Common myeloid progenitor, CD34-positive (primary cell): ENCODE measurements around the gene ACADVL. TPM values are rescaled to one million over a fixed set of nuclear protein-coding genes. Genes with fewer than 3 reads are reported as not detected.
"Not testable (repeated sequence)": the region's sequence is repeated elsewhere in the genome, so short reads cannot be mapped to it uniquely, and the experiment has no call there.

Experiments used
- CTCF ChIA-PET: fragments of 350-600 bp; sonication (Branson Sonifier 250); formaldehyde crosslinking; loops from one replicate; lab custom pipeline; 2021; ENCODE audit warnings: antibody characterized with exemption; lab: Charles Lee
- POLR2A ChIA-PET: fragments of 350-600 bp; sonication (Branson Sonifier 250); formaldehyde crosslinking; loops from one replicate; lab custom pipeline; 2021; ENCODE audit warnings: antibody characterized with exemption; lab: Charles Lee
- DNase-seq, 3 donors: peaks; one replicate each; pipeline versions ENCODE4 v3.0.0 to v3.0.0-alpha.2; 2013
- H3K27ac ChIP-seq, 2 experiments: 1 replicate in 1 of 2; 2 replicates in 1 of 2; pipeline ENCODE4 v1.7.0; 2013; ENCODE audit warnings: inconsistent platforms in 2 of 2, low read length in 2 of 2, mild to moderate bottlenecking in 2 of 2, low read depth in 1 of 2, moderate library complexity in 1 of 2; ENCODE audit not compliant: severe bottlenecking in 2 of 2, insufficient read depth in 1 of 2, poor library complexity in 1 of 2
- H3K27me3 ChIP-seq, 5 experiments: replicated peaks in 2 of 5; 1 replicate in 3 of 5; 2 replicates in 2 of 5; pipeline versions ENCODE4 v1.6.1 to v1.7.0; 2013; ENCODE audit warnings: low read length in 4 of 5, mild to moderate bottlenecking in 2 of 5, moderate library complexity in 2 of 5, inconsistent platforms in 1 of 5; ENCODE audit not compliant: insufficient read depth in 5 of 5, control insufficient read depth in 4 of 5
- H3K36me3 ChIP-seq, 4 experiments: 1 replicate in 2 of 4; 2 replicates in 2 of 4; pipeline versions ENCODE4 v1.6.1 to v1.7.0; 2013; ENCODE audit warnings: low read length in 3 of 4, control low read depth in 1 of 4, mild to moderate bottlenecking in 1 of 4; ENCODE audit not compliant: control insufficient read depth in 4 of 4, insufficient read depth in 4 of 4
- H3K4me1 ChIP-seq, 4 experiments: 1 replicate in 3 of 4; 2 replicates in 1 of 4; pipeline versions ENCODE4 v1.6.1 to v1.7.1; 2013; ENCODE audit warnings: low read length in 3 of 4, mild to moderate bottlenecking in 3 of 4, control low read depth in 1 of 4, inconsistent platforms in 1 of 4, moderate library complexity in 1 of 4; ENCODE audit not compliant: control insufficient read depth in 4 of 4, insufficient read depth in 4 of 4; ENCODE audit errors: control extremely low read depth in 1 of 4
- H3K4me3 ChIP-seq, 7 experiments: 1 replicate in 4 of 7; 2 replicates in 3 of 7; pipeline versions ENCODE4 v1.5.1 to v1.7.0; 2013; ENCODE audit warnings: mild to moderate bottlenecking in 7 of 7, low read length in 6 of 7, moderate library complexity in 6 of 7, inconsistent platforms in 2 of 7, low read depth in 2 of 7, control low read depth in 1 of 7; ENCODE audit not compliant: insufficient read depth in 4 of 7, control insufficient read depth in 1 of 7; ENCODE audit errors: extremely low read depth in 1 of 7
- H3K9me3 ChIP-seq, 5 experiments: 1 replicate in 4 of 5; 2 replicates in 1 of 5; pipeline versions ENCODE4 v1.6.1 to v1.7.1; 2013; ENCODE audit warnings: low read length in 4 of 5, mild to moderate bottlenecking in 2 of 5, inconsistent platforms in 1 of 5, low read depth in 1 of 5, moderate library complexity in 1 of 5; ENCODE audit not compliant: control insufficient read depth in 4 of 5, insufficient read depth in 2 of 5; ENCODE audit errors: control extremely low read depth in 1 of 5
- WGBS: methylation state at CpG from one replicate; pipeline ENCODE4 v1.1.5; 2013; ENCODE audit not compliant: insufficient coverage; 5-methylcytosine and 5-hydroxymethylcytosine counted together
- polyA plus RNA-seq: library from polyadenylated mRNA; unstranded; fragments of 120-200 nt; gene quantifications from one replicate; pipeline ENCODE4 v1.2.1, GENCODE V29; 2013

ACADVL gene
- polyA plus RNA-seq: 237 TPM

- Histone ChIP-seq H3K27ac (peak within 1 kb of the TSS; percentile 58 to 76), H3K27me3 (no peaks in the 10 kb centered on the region), H3K4me3 (peak within 1 kb of the TSS; percentile 79 to 94 (median 87)), H3K9me3 (no peaks in the 10 kb centered on the region), H3K36me3 (peaks cover 4 to 39% (median 34%) of the 10 kb centered on the region in 4 experiments), H3K4me1 (peaks cover 5 to 58% (median 56%) of the 10 kb centered on the region in 4 experiments)
- ChIA-PET POLR2A (interaction anchor here (0.6 to 2.9 kb wide), 5 partner anchors 14 to 791 kb away, joined by 3 to 21 read pairs (median 5); partner anchors contain the start of genes DVL2, GABARAP and PHF23), CTCF (interaction anchor here (0.8 to 5.3 kb wide), 22 partner anchors 12 to 175 kb away, joined by 3 to 75 read pairs (median 4); partner anchors contain the start of genes ACAP1, DVL2, GABARAP and PHF23)
- peak; percentile 79 to 87 (median 81) for DNase-seq
- WGBS: 0% methylated on average over 53 of the region's 63 CpGs
Observed at GRCh38 chr17:7219812-7220592, at the start of gene ACADVL, which contains the start of gene DLG4. Gene ACADVL (plus strand): TSS chr17:7219938. CDS start chr17:7219985, 47 bp downstream. Gene DLG4 (minus strand): TSS chr17:7219836.

- H3K27me3 ChIP-seq, DNase-seq, POLR2A ChIA-PET, H3K36me3 ChIP-seq, H3K27ac ChIP-seq, H3K4me3 ChIP-seq, H3K9me3 ChIP-seq: not testable (repeated sequence)
- peaks cover 0 to 32% (median 26%) of the 10 kb centered on the region in 4 experiments for H3K4me1 ChIP-seq
- CTCF ChIA-PET: interaction anchor here (0.8 to 1.8 kb wide), 2 partner anchors 36 to 121 kb away, joined by 4 to 12 read pairs; no protein-coding TSS in a partner anchor
- WGBS: 97% methylated on average over 14 of the region's 18 CpGs
Observed at GRCh38 chr17:7172522-7173191, 47.1 kb upstream of the ACADVL start.

- ChIA-PET CTCF (interaction anchor here (0.8 to 1.8 kb wide), 3 partner anchors 10 to 122 kb away, joined by 3 to 12 read pairs (median 4); no protein-coding TSS in a partner anchor), POLR2A (interaction anchor here (1.2 kb wide), 1 partner anchor 150 kb away, joined by 6 read pairs; no protein-coding TSS in a partner anchor)
- peak overlapping the region in 3 of 7 experiments; percentile 24 to 70 (median 54) for H3K4me3 ChIP-seq
- no peak overlapping the region for H3K27ac ChIP-seq
- 51% methylated on average over 58 of the region's 69 CpGs for WGBS
- peaks cover 0 to 5% (median 3%) of the 10 kb centered on the region in 5 experiments for H3K9me3 ChIP-seq
- peak; percentile 94 to 97 (median 95) for DNase-seq
- no peaks in the 10 kb centered on the region for H3K36me3 ChIP-seq
- no peaks in the 10 kb centered on the region for H3K27me3 ChIP-seq
- H3K4me1 ChIP-seq: peaks cover 0 to 40% (median 33%) of the 10 kb centered on the region in 4 experiments
Observed at GRCh38 chr17:7173687-7174602, 45.8 kb upstream of the ACADVL start.

GRCh38 chr17:7174603-7175326 is 45.0 kb upstream of the ACADVL start:
- Histone ChIP-seq H3K4me3 (peak overlapping the region in 3 of 7 experiments; percentile 24 to 70 (median 54)), H3K27me3 (no peaks in the 10 kb centered on the region), H3K9me3 (peaks cover 0 to 3% (median under 1%) of the 10 kb centered on the region in 5 experiments), H3K27ac (no peak overlapping the region), H3K36me3 (no peaks in the 10 kb centered on the region), H3K4me1 (peaks cover 0 to 40% (median 33%) of the 10 kb centered on the region in 4 experiments)
- ChIA-PET CTCF (interaction anchor here (1.2 to 1.8 kb wide), 2 partner anchors 11 to 38 kb away, joined by 3 to 12 read pairs; no protein-coding TSS in a partner anchor), POLR2A (interaction anchor here (1.2 kb wide), 1 partner anchor 151 kb away, joined by 6 read pairs; no protein-coding TSS in a partner anchor)
- WGBS: 55% methylated on average over 4 of the region's 7 CpGs
- peak; percentile 14 to 87 (median 64) for DNase-seq

- H3K4me3 ChIP-seq: no peak overlapping the region
- peaks cover 0 to under 1% (median 0%) of the 10 kb centered on the region in 5 experiments for H3K9me3 ChIP-seq
- H3K27me3 ChIP-seq: no peaks in the 10 kb centered on the region
- WGBS: 95% methylated on average over 5 of the region's 5 CpGs
- CTCF ChIA-PET: no interaction called here
- H3K36me3 ChIP-seq: no peaks in the 10 kb centered on the region
- DNase-seq: peak in 1 of 3 donors; percentile 34
- H3K4me1 ChIP-seq: peaks cover 0 to 40% (median 33%) of the 10 kb centered on the region in 4 experiments
- H3K27ac ChIP-seq: no peak overlapping the region
- POLR2A ChIA-PET: no interaction called here
Observed at GRCh38 chr17:7175330-7175733, 44.4 kb upstream of the ACADVL start.
